Measurements from ENCODE around the gene C10orf95. TPM values are rescaled to one million over a fixed set of nuclear protein-coding genes. Genes with fewer than 3 reads are reported as not detected.

Gene C10orf95
- total RNA-seq, 3 donors from 2014 or later (not counting 1 experiment from before 2014, with no cell fraction given): 0.25 to 0.41 (median 0.35) TPM

GRCh38 chr10:102467318-102467717 lies 16.0 kb upstream of the C10orf95 start:
- peaks cover 0 to 2% of the 10 kb centered on the region in 2 donors for H3K27me3 Mint-ChIP-seq (ENCODE audit: low read depth in 2 of 2)
- H3K36me3 ChIP-seq (ENCODE audit: control insufficient read depth, insufficient read depth, low read length): no peaks in the 10 kb centered on the region
- H3K4me1 ChIP-seq (ENCODE audit: control insufficient read depth, insufficient read depth, low read length): no peaks in the 10 kb centered on the region
- intact Hi-C loops (cut with micrococcal nuclease): no loop called here
- no peak overlapping the region for H3K4me3 ChIP-seq (ENCODE audit: low read length)
- H3K9me3 ChIP-seq (ENCODE audit: control insufficient read depth, insufficient read depth, low read length): no peaks in the 10 kb centered on the region
- H3K4me1 Mint-ChIP-seq: peaks cover 7 to 14% of the 10 kb centered on the region in 2 donors
- no peak overlapping the region for H3K4me3 Mint-ChIP-seq
- DNase-seq (no peak), ATAC-seq (no peak)
- no peak overlapping the region for H3K27ac ChIP-seq (ENCODE audit: low read length)
- no peaks in the 10 kb centered on the region for H3K27me3 ChIP-seq (ENCODE audit: control insufficient read depth, insufficient read depth, low read length)
- H3K36me3 Mint-ChIP-seq: no peaks in the 10 kb centered on the region
- TF ChIP-seq CTCF (IDR thresholded peaks at IDR 0.05): no peak
- WGBS (ENCODE audit: insufficient coverage): 83% methylated on average over 6 of the region's 6 CpGs
- H3K9me3 Mint-ChIP-seq: no peaks in the 10 kb centered on the region
- no peak overlapping the region for H3K27ac Mint-ChIP-seq

GRCh38 chr10:102465466-102465865 lies 14.1 kb upstream of the C10orf95 start:
- Histone ChIP-seq H3K4me1 (ENCODE audit: control insufficient read depth, insufficient read depth, low read length) (peaks cover 15% of the 10 kb centered on the region), H3K4me3 (ENCODE audit: low read length) (no peak overlapping the region), H3K9me3 (ENCODE audit: control insufficient read depth, insufficient read depth, low read length) (no peaks in the 10 kb centered on the region), H3K36me3 (ENCODE audit: control insufficient read depth, insufficient read depth, low read length) (no peaks in the 10 kb centered on the region), H3K27me3 (ENCODE audit: control insufficient read depth, insufficient read depth, low read length) (no peaks in the 10 kb centered on the region), H3K27ac (ENCODE audit: low read length) (no peak overlapping the region)
- Mint-ChIP-seq H3K27ac (no peak overlapping the region), H3K27me3 (ENCODE audit: low read depth in 2 of 2) (peaks cover 0 to 2% of the 10 kb centered on the region in 2 donors), H3K4me3 (no peak overlapping the region), H3K4me1 (peaks cover 21 to 32% of the 10 kb centered on the region in 2 donors), H3K9me3 (no peaks in the 10 kb centered on the region), H3K36me3 (no peaks in the 10 kb centered on the region)
- TF ChIP-seq CTCF (IDR thresholded peaks at IDR 0.05): no peak
- intact Hi-C loops (cut with micrococcal nuclease): no loop called here
- DNase-seq (no peak), ATAC-seq (no peak)
- 88% methylated on average over 3 of the region's 3 CpGs for WGBS (ENCODE audit: insufficient coverage)

GRCh38 chr10:102463983-102464382 lies 12.6 kb upstream of the C10orf95 start:
- Histone ChIP-seq H3K27ac (ENCODE audit: low read length) (no peak overlapping the region), H3K9me3 (ENCODE audit: control insufficient read depth, insufficient read depth, low read length) (no peaks in the 10 kb centered on the region), H3K27me3 (ENCODE audit: control insufficient read depth, insufficient read depth, low read length) (no peaks in the 10 kb centered on the region), H3K4me1 (ENCODE audit: control insufficient read depth, insufficient read depth, low read length) (peaks cover 15% of the 10 kb centered on the region), H3K4me3 (ENCODE audit: low read length) (no peak overlapping the region), H3K36me3 (ENCODE audit: control insufficient read depth, insufficient read depth, low read length) (no peaks in the 10 kb centered on the region)
- TF ChIP-seq CTCF (IDR thresholded peaks at IDR 0.05): no peak
- Mint-ChIP-seq H3K36me3 (no peaks in the 10 kb centered on the region), H3K27me3 (ENCODE audit: low read depth in 2 of 2) (peaks cover 0 to 2% of the 10 kb centered on the region in 2 donors), H3K4me3 (no peak overlapping the region), H3K27ac (no peak overlapping the region), H3K4me1 (peaks cover 22 to 27% of the 10 kb centered on the region in 2 donors), H3K9me3 (no peaks in the 10 kb centered on the region)
- ATAC-seq (no peak), DNase-seq (no peak)
- 87% methylated on average over 10 of the region's 10 CpGs for WGBS (ENCODE audit: insufficient coverage)
- intact Hi-C loops (cut with micrococcal nuclease): loop anchor here (5.0 kb wide), 1 partner anchor 47 kb away; the partner anchor contains the start of gene PSD

- Histone ChIP-seq H3K27me3 (ENCODE audit: control insufficient read depth, insufficient read depth, low read length) (no peaks in the 10 kb centered on the region), H3K36me3 (ENCODE audit: control insufficient read depth, insufficient read depth, low read length) (no peaks in the 10 kb centered on the region), H3K4me1 (ENCODE audit: control insufficient read depth, insufficient read depth, low read length) (peaks cover 15% of the 10 kb centered on the region), H3K27ac (ENCODE audit: low read length) (no peak overlapping the region), H3K9me3 (ENCODE audit: control insufficient read depth, insufficient read depth, low read length) (no peaks in the 10 kb centered on the region), H3K4me3 (ENCODE audit: low read length) (no peak overlapping the region)
- Mint-ChIP-seq H3K27ac (peak overlapping the region; percentile 54 to 80), H3K9me3 (no peaks in the 10 kb centered on the region), H3K4me3 (peak overlapping the region; percentile 98), H3K36me3 (no peaks in the 10 kb centered on the region), H3K27me3 (ENCODE audit: low read depth in 2 of 2) (peaks cover 0 to 2% of the 10 kb centered on the region in 2 donors), H3K4me1 (peaks cover 22 to 26% of the 10 kb centered on the region in 2 donors)
- ATAC-seq (no peak), DNase-seq (no peak)
- no peak for TF ChIP-seq CTCF (IDR thresholded peaks at IDR 0.05)
- intact Hi-C loops (cut with micrococcal nuclease): loop anchor here (5.0 kb wide), 1 partner anchor 45 kb away; the partner anchor contains the start of gene PSD
- WGBS (ENCODE audit: insufficient coverage): 79% methylated on average over 6 of the region's 6 CpGs
Measured at GRCh38 chr10:102462512-102463054, 11.2 kb upstream of the C10orf95 start.
